GM18498 (cell line): ENCODE data around the gene DNAH14.
"Not testable (repeated sequence)": the region's sequence is repeated elsewhere in the genome, so short reads cannot be mapped to it uniquely, and the experiment has no call there.

Experiments used
- ATAC-seq: cut with Tn5 transposase; IDR thresholded peaks from one replicate; pipeline ENCODE4 v1.9.1; 2021; ENCODE audit warnings: mild to moderate bottlenecking, moderate library complexity; ENCODE audit not compliant: unreplicated experiment

The DNAH14 gene

DNA sequence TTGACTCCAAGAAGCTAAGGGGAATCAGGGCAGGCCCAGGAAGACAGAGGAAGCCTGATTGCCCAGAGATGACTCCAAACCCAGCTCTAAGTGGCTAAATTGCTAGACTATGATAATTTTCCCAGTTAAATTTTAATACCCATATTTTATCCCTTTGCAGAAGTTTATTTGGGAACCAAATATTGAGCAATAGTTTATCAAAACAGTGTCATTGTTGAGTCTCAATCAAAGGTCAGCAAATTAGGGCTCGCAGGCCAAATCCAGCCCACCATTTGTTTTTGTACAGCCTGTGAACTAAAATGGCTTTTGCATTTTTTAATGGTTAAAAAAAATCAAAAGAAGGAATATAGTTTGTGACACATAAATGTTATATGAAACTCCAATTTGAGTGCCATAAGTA, 451.2 kb downstream of the DNAH14 start:
- ATAC-seq, result no peak

DNA sequence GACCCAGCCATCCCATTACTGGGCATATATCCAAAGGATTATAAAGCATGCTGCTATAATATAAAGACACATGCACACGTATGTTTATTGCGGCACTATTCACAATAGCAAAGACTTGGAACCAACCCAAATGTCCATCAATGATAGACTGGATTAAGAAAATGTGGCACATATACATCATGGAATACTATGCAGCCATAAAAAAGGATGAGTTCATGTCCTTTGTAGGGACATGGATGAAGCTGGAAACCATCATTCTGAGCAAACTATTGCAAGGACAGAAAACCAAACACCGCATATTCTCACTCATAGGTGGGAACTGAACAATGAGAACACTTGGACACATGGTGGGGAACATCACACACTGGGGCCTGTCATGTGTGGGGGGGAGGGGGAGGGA, 457.4 kb downstream of the DNAH14 start:
- ATAC-seq, result not testable (repeated sequence)

DNA sequence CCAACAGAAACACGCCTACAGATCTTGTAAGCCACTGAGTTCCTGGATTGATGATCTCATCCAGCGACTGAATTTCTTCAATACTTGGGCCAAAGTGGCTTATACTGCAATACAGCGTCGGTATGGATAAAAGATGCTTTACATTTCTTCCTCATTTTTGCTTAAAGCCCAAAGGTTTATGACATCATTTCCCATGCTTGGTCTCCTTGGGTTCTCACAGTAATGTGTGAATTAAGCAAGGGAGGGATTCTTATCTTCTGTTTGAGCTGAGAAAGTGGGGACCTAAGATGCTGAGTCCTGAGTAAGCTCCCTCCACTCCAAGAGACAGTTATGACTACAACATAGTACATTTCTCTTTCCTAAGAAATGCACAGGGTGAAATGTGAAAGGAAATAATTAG, 458.9 kb downstream of the DNAH14 start:
- ATAC-seq, result no peak

DNA sequence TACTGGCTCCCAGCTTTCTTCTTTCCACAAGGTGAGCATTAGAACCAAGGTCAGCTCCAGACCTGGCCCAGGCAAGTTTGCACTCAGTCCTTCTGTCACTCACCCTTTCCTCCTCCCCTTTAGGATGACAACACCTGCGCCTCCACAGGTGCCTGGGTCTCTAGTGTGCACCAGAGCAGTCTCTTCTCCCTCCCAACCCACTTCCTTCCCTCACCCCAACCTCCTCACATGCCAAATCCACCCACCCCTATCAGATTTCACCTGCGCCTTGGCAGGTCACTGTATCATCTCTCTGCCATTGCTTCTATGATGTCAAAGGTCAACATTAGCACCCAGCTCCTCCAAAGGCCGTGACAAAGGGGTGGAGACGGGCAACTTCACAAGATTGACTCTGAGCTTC, 460.4 kb downstream of the DNAH14 start:
- no peak for ATAC-seq

DNA sequence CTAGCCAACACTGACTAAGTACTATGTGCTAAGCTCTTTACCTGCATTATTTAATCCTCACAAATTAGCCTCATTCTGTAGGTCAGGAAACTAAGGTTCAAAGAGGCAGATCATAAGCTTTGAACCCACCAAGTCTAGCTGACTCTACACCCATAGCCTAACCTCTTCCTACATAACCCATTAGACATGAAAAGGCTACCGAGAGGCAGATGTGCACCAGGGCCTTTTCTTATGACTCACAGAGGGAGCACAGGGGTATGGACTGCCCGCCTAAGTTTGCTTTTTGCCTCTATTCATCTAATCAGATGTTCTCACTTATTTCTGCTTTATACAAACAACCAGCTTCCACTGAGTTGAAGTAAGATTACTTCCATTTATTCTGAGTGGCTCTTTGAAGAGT, 466.9 kb downstream of the DNAH14 start:
- ATAC-seq, result no peak

DNA sequence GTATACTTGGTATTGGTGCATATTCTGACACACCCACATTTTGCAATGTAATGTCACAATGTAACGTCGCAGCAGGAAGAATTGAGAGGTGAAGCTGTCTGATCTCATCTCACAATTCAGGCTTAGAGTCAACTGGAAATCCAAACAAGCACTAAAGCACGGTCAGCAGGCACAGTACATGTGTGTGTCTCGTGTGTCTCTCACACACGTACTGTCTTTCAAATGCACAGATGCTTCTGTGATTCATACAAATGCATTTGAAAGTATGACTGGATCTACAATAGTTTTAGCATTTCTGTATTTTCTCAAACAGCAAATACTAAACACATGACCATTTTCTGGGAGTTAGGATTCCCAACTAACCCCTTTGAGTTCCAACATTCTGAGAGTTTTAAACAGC, 471.5 kb downstream of the DNAH14 start:
- ATAC-seq, result no peak

DNA sequence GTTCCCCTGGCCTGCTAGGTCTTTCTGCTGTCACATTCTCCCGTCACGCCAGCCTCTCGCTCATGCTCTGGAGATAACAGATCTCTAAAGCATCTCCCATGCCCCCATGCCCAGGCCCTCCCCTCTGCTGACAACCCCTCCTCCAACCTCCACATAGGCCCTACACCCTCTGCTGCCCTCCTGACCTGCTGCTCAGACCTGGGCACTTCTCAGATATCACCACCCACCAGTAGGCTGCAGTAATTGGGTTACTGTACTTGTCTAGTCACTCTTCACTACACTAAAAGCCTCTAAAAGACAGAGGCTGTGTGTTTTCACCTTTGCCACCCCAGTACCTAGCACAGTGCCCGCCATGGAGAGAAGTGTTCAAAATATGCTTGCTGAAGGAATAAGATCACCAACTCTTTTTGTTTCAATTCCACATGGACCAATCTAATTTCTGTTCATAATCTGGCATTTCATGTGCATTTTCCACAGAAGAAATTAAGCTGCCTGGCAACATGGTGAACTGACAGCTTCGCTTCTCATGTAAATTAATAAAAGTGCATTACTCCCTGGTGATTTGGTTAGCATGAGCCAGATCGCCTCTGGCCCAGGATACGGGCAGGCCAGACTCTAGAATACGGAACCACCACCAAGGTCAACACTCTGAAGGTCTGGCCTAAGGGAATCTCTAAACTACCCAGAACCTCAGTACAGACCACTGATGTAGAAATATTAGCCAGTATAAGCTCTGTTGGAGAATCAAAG, 477.7 kb downstream of the DNAH14 start:
- no peak for ATAC-seq

DNA sequence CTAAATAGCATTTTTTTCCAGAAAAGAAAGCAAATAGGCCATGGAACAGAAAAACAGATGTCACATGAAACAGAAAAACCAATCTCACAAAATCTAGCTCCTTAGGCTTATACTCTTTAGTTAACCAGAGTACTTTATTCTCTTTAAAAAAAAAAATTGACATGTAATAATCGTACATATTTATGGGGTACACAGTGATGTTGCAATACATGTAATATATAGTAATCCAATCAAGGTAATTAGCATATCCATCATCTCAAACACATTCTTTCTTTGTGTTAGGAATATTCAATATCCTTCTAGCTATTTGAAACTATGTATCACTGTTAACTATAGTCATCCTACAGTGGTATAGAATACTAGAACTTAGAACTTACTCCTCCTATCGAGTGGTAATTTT, 478.3 kb downstream of the DNAH14 start:
- ATAC-seq, result no peak

DNA sequence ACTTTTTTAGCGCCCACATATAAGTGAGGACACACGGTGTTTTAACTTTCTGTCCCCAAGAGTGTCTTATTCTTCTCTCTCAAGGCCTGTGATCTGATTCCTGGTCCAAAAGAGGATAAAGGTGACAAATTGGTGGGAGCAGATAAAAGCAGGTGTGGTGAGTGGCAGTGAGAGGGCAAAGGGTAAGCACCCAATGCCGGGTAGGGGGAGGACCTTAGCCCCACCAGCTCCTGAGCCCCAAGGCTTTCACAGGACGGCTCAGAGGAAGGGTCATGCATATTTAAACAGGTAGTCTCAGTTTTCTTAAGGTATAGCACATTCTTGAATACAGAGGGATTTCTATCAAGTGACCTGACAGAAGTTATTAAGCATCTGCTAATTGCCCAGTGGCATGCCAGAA, 478.8 kb downstream of the DNAH14 start:
- ATAC-seq, result no peak

DNA sequence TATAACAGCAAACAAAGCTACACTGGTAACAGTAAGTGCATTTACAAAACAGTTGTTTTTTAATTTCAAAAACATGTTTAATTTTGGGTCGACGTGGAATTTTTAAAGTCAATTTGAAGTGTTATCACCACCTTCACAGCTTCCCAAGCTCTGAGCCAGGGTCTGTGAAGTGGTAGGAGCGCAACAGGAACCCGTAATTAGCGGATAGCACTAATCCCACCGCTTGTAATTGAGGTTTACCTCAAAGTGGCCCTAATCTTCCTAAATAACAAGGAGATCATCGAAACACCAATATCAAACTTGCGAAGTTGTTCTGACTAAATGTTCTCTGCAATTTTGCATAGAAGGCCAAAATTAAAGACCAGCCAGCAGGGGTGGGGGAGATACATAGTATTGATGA, 479.6 kb downstream of the DNAH14 start:
- ATAC-seq, result no peak

DNA sequence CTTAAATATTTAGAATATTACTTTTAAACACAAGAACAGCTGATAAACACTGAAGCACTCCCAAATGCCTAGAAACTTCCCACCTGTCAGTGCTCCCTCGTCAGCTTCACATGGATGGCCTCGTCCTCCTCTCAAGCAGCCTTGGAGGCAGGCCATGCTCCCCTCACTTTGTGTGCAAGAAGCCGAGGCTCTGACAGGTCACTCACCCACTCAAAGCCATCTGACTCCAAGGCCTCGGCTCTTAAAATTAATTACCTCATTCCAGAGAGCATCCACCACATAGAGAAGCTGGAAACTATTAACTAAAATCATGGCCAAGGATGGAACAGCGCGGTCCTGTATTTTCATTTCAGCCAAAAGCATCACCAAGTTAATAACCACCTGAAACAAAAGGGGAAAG, 480.6 kb downstream of the DNAH14 start:
- no peak for ATAC-seq

DNA sequence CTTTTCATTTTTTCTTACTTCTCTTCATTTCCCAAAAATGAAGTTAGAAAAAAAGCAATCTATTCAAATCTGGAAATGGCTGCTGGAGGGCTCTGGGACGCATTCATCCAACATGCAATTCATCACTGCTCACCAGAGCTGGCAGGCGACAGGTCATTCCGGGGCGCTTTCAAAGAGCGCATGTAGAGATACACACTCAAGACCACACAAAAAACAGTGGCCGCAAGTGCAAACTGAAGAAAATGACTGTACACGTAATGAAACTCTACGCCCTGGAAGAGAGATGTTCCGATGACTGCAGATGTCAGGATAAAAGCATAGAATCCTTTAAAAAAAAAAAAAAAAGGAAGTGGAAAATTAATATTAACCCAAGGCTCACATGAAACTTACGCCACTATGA, 482.8 kb downstream of the DNAH14 start:
- ATAC-seq, result no peak

DNA sequence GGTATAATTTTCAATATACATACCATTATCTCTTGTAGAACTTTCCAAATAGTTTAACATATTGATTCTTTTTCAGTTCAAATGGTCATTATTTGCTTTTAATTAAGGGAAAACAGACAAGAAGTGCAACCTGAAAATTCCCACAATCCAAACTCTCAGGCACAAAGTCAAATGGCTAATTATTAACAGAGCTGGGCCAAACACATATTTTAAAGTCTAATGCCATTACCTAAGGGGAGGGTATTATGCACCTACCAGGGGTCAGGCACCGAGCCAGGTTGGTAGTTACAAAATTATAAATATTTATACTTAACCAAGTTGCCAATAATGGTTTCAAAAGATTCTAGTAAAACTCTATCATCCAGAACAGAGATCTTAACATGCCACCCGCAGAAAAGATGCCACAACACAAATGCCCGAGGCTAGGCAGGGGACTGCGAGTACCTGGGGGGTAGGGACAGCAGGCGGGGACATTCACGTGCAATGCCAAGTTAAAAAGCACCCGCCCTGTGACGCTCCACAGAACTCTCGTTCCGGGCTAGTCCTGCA, 483.4 kb downstream of the DNAH14 start:
- no peak for ATAC-seq

DNA sequence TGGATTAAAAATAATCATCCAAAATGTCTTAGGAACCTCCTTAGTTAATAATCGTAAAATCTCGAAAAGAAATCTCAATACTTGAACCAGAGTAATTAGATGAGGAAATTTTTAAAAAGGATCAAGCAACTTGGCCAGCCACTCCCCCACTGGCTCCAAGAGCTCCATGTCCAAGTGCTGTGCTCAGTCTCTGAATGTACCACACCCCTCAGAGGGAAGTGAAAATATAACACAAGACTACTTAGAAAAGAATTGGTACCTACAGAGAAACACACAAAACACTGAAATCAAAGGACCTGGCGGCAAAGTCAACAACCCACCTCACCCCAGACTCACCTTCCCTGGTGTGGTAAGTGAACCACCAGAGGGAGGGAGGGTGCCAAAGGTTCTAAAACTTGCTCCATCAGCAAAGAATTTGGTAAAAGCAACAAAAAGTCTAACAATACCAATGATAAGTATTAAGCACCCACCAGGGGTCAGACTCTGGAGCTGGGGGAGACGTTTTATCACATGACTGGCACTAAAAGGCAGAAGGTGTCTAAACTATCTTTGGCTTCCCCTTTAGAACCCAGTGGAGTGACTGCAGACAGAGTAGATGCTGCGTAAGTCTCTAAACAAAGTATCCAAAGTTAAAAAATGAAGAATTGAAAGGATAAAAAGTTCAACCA, 484.4 kb downstream of the DNAH14 start:
- ATAC-seq, result no peak

DNA sequence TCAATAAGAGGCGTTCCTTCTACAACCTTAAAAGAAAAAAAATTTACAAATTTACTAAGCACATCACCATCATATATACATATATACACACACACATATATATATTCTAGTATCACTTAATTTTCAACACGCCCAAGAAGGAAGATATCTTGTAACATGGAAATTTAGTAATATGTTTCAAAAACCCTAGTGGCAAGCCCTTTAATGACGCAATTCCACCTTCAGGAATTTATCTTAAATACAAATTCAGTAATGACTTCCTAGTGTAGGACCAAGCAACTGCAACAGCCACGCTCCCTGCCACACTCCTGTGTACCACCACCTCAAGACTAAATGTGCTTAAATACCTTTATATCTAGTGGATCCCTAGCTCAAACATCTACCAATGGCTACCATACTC, 485.8 kb downstream of the DNAH14 start:
- no peak for ATAC-seq

DNA sequence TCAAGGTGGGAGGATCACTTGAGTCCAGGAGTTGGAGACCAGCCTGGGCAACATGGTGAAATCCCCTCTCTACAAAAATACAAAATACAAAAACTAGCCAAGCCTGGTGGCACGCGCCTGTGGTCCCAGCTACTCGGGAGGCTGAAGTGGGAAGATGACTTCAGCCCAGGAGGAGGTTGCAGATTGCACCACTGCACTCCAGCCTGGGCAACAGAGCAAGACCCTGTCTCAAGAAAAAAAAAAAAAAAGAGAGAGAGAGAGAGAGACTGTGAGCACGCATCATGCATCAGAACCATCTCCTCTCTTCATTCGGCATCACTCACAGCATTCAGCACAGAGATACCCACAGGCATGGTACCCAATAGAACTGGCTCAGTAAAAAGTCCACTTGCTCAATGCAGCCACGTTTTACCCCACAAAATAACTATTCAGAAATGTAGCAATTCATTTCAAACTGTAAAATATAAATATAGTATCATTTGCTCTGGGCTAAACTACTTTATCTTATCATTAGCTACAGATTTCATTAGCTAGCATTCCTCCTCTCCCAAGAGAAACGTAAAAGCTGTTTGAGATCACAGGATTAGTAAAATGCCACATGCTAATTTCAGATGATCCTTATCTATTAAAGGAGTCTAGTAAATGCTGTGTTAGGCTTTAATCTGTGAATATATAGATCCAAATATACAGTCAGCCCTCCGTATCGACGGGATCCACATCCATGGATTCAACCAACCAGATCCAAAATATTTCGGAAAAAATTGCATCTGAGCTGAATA, 486.7 kb downstream of the DNAH14 start:
- no peak for ATAC-seq

DNA sequence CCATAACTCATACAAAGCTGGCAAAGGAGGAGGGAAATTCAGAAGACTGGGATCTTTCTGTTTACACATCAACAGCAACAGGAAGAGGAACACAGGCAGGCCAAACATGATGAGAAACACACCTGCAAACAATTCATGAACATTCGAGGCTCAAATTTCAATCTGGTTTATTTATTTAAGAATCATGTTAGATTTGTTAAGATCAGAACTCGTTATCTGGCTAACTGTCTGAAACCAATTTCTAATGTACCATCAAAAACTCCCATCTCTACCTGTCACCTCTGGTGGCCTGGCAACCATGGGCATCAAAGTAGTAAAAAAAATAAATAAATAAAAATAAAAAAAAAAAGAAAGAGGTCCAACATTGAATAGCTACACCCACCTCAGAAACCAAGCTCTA, 488.6 kb downstream of the DNAH14 start:
- no peak for ATAC-seq

DNA sequence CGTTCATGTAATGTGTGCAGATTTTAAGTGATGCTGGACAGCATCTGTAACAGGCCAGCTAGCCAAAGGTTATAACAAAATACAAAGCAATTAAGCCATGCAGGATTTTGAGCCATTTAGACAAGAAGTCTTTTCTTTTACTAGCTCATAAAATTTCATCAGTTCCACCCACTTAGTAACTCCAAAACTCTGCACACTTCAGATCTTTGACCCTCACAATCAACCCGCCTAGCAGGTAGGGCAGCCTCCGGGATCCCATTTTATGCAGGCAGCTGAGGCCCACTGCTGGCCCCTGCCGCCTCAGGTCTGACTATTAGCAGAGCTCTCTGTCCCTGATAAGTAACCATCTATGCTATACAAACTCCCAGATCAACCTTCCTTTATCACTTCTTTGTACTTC, 489.1 kb downstream of the DNAH14 start:
- ATAC-seq, result no peak

DNA sequence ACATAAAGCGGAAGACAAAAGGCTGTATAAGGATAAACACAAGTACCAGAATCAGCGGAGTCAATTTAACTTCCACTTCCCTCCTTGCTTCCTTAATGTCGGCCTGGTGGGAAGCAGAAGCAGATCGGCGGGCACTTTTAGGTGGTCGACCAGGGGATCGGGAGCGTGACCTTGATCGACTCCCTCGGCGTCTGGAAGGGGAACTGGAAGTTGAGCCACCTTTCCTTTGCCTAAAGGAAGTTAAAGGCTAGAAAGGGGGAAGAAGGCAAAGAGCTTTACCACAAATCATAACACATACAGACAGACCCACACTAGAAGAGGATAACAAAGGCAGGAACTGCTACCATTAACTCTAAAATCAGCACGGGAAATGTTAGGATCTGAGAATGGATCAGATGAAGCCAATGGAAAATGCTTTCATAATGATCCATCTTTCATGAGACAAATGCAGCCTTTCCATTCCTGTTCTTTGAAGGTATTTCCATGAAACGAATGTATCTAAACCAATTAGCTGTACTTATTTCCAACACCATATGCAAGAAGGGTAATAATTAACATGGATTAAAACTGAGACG, 492.6 kb downstream of the DNAH14 start:
- ATAC-seq, result no peak

DNA sequence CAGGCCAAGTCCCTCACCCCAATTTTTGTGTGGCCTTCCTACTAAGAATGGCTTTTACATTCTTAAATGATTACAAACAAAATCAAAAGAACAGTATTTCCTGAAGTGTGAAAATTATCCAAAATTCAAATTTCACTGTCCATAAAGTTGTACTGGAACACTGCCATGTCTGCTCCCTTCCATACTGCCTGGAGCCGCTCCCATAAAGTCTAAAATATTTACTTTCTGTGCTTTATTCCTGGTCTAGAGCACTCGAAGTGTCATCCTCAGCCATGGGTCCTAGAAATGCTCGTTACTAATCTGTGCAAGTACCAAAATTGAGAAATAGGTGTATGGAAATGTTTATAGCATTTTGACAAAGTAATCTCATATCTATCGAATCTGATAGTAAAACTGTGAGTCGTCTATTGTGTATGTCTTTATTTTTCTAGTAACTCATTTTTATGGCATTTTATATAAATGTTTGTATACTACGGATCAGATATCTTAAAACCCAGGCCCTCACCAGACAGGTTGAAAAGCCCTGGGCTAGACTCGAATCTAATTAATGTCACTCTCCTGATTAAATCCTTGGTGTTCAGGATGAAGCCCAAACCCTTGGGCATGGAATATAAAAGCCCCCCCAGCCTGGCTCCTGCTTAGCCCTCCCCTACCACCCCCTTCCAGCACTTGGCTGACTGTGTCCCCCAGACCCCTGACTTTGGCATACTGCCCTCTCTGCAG, 493.5 kb downstream of the DNAH14 start:
- no peak for ATAC-seq

DNA sequence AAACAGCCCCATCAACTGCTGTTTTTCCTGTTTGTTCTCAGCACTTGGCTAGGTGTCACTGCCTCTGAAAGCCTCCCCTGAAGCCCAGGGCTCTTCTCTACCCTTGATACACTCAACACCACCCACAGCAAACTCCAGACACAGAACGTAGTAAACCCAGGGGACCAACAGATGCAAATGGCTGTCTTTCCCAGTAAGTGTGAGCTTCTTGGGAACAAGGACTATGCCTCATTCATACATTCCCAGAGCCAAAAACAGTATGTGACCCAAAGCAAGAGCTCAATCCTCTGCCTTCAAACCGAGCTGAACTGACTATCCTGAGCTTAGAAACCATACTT, 494.0 kb downstream of the DNAH14 start:
- no peak for ATAC-seq
